ENCODE measurements around the gene GEMIN2. TPM values are rescaled to one million over a fixed set of nuclear protein-coding genes. Genes with fewer than 3 reads are reported as not detected.
A peak's percentile ranks its signal among the peaks of the same experiment; 100 is the strongest.

The GEMIN2 gene
- total RNA-seq, 2 experiments from 2014 or later = 18.3 to 22.4 TPM

GRCh38 chr14:39173198-39173597 lies 59.1 kb downstream of the GEMIN2 start:
- Mint-ChIP-seq H3K4me1 (peaks cover 60% of the 10 kb centered on the region), H3K4me3 (peak overlapping the region; percentile 27), H3K9me3 (no peaks in the 10 kb centered on the region), H3K27me3 (no peaks in the 10 kb centered on the region), H3K27ac (peak overlapping the region; percentile 45), H3K36me3 (ENCODE audit: low read depth) (peaks cover 46% of the 10 kb centered on the region)
- no peak for DNase-seq
- ChIA-PET CTCF (interaction anchor here (1.0 kb wide), 1 partner anchor 58 kb away, joined by 5 read pairs; no protein-coding TSS in a partner anchor), POLR2A (interaction anchor here (0.9 to 3.0 kb wide), 7 partner anchors 12 to 259 kb away, joined by 3 to 57 read pairs (median 5); partner anchors contain the start of genes FBXO33, GEMIN2 and SEC23A)

GRCh38 chr14:39174560-39175444 lies 60.7 kb downstream of the GEMIN2 start, which contains the start of gene PNN:
Gene PNN, plus strand, starts transcription at chr14:39175254. Its CDS starts 26 bp downstream, at chr14:39175280.
- peak within 1 kb of the TSS; percentile 96 for H3K4me3 Mint-ChIP-seq

GRCh38 chr14:39175445-39176262 lies 61.5 kb downstream of the GEMIN2 start:
- Mint-ChIP-seq H3K27ac (peak overlapping the region; percentile 94), H3K27me3 (no peaks in the 10 kb centered on the region), H3K36me3 (ENCODE audit: low read depth) (peaks cover 43% of the 10 kb centered on the region), H3K4me3 (peak overlapping the region; percentile 96), H3K9me3 (no peaks in the 10 kb centered on the region), H3K4me1 (peaks cover 54% of the 10 kb centered on the region)
- DNase-seq = peak; percentile 45
- ChIA-PET POLR2A (interaction anchor here (0.6 to 3.0 kb wide), 22 partner anchors 10 to 256 kb away, joined by 3 to 57 read pairs (median 4); partner anchors contain the start of genes FBXO33, GEMIN2 and SEC23A), CTCF (interaction anchor here (1.0 kb wide), 1 partner anchor 55 kb away, joined by 4 read pairs; no protein-coding TSS in a partner anchor)

More at GRCh38 chr14:39174560-39175444, 60.7 kb downstream of the GEMIN2 start, which contains the start of gene PNN:
- Mint-ChIP-seq H3K27ac (peak within 1 kb of the TSS; percentile 94), H3K27me3 (no peaks in the 10 kb centered on the region), H3K4me1 (peaks cover 57% of the 10 kb centered on the region), H3K9me3 (no peaks in the 10 kb centered on the region), H3K36me3 (ENCODE audit: low read depth) (peaks cover 48% of the 10 kb centered on the region)
- ChIA-PET POLR2A (interaction anchor here (0.6 to 3.0 kb wide), 22 partner anchors 10 to 257 kb away, joined by 3 to 57 read pairs (median 4); partner anchors contain the start of genes FBXO33, GEMIN2 and SEC23A), CTCF (interaction anchor here (1.0 kb wide), 1 partner anchor 56 kb away, joined by 4 read pairs; no protein-coding TSS in a partner anchor)
- DNase-seq = peak; percentile 98

GRCh38 chr14:39176263-39177167 lies 62.4 kb downstream of the GEMIN2 start:
- ChIA-PET CTCF (no interaction called here), POLR2A (interaction anchor here (1.3 to 3.0 kb wide), 6 partner anchors 12 to 255 kb away, joined by 4 to 57 read pairs (median 24); partner anchors contain the start of genes FBXO33 and GEMIN2)
- Mint-ChIP-seq H3K36me3 (ENCODE audit: low read depth) (peaks cover 43% of the 10 kb centered on the region), H3K27me3 (no peaks in the 10 kb centered on the region), H3K4me1 (peaks cover 49% of the 10 kb centered on the region), H3K27ac (peak overlapping the region; percentile 94), H3K9me3 (no peaks in the 10 kb centered on the region), H3K4me3 (peak overlapping the region; percentile 96)
- DNase-seq = no peak

- Mint-ChIP-seq H3K9me3 (no peaks in the 10 kb centered on the region), H3K36me3 (ENCODE audit: low read depth) (peaks cover 43% of the 10 kb centered on the region), H3K4me3 (peak overlapping the region; percentile 52), H3K27ac (peak overlapping the region; percentile 19), H3K4me1 (peaks cover 44% of the 10 kb centered on the region), H3K27me3 (no peaks in the 10 kb centered on the region)
- ChIA-PET CTCF (no interaction called here), POLR2A (interaction anchor here (1.4 to 1.8 kb wide), 2 partner anchors 12 to 254 kb away, joined by 3 to 21 read pairs; no protein-coding TSS in a partner anchor)
- DNase-seq = no peak
These were observed 63.0 kb downstream of the GEMIN2 start for GRCh38 chr14:39177168-39177545.

- Mint-ChIP-seq H3K27ac (peak overlapping the region; percentile 22), H3K9me3 (no peaks in the 10 kb centered on the region), H3K4me3 (no peak overlapping the region), H3K27me3 (no peaks in the 10 kb centered on the region), H3K4me1 (peaks cover 46% of the 10 kb centered on the region), H3K36me3 (ENCODE audit: low read depth) (peaks cover 55% of the 10 kb centered on the region)
- ChIA-PET CTCF (no interaction called here), POLR2A (interaction anchor here (0.6 to 3.1 kb wide), 6 partner anchors 9 to 88 kb away, joined by 3 to 18 read pairs (median 5); partner anchors contain the start of genes GEMIN2 and TRAPPC6B)
- no peak for DNase-seq
These were observed 64.9 kb downstream of the GEMIN2 start for GRCh38 chr14:39179042-39179441.

GRCh38 chr14:39180553-39180952 lies 66.4 kb downstream of the GEMIN2 start:
- H3K9me3 Mint-ChIP-seq = no peaks in the 10 kb centered on the region
- no peak for DNase-seq
- H3K36me3 Mint-ChIP-seq (ENCODE audit: low read depth) = peaks cover 62% of the 10 kb centered on the region
- ChIA-PET POLR2A (interaction anchor here (0.7 to 3.1 kb wide), 8 partner anchors 10 to 252 kb away, joined by 3 to 18 read pairs (median 4); partner anchors contain the start of genes FBXO33, GEMIN2, SEC23A and TRAPPC6B), CTCF (no interaction called here)
- peaks cover 44% of the 10 kb centered on the region for H3K4me1 Mint-ChIP-seq
- no peak overlapping the region for H3K4me3 Mint-ChIP-seq
- H3K27me3 Mint-ChIP-seq = no peaks in the 10 kb centered on the region
- no peak overlapping the region for H3K27ac Mint-ChIP-seq

GRCh38 chr14:39181026-39181692 lies 67.0 kb downstream of the GEMIN2 start:
- CTCF ChIA-PET = no interaction called here
- H3K9me3 Mint-ChIP-seq = no peaks in the 10 kb centered on the region
- H3K27me3 Mint-ChIP-seq = no peaks in the 10 kb centered on the region
- H3K36me3 Mint-ChIP-seq (ENCODE audit: low read depth) = peaks cover 56% of the 10 kb centered on the region
- H3K4me1 Mint-ChIP-seq = peaks cover 39% of the 10 kb centered on the region
- H3K4me3 Mint-ChIP-seq = no peak overlapping the region
- H3K27ac Mint-ChIP-seq = no peak overlapping the region
- POLR2A ChIA-PET = interaction anchor here (0.7 to 3.1 kb wide), 10 partner anchors 10 to 252 kb away, joined by 3 to 18 read pairs (median 4); partner anchors contain the start of genes FBXO33, GEMIN2, SEC23A and TRAPPC6B
- no peak for DNase-seq

GRCh38 chr14:39181693-39182047 lies 67.5 kb downstream of the GEMIN2 start:
- Mint-ChIP-seq H3K9me3 (no peaks in the 10 kb centered on the region), H3K4me1 (peaks cover 38% of the 10 kb centered on the region), H3K36me3 (ENCODE audit: low read depth) (peaks cover 56% of the 10 kb centered on the region), H3K27ac (no peak overlapping the region), H3K4me3 (no peak overlapping the region), H3K27me3 (no peaks in the 10 kb centered on the region)
- ChIA-PET POLR2A (interaction anchor here (0.7 to 3.1 kb wide), 8 partner anchors 10 to 251 kb away, joined by 3 to 18 read pairs (median 4); partner anchors contain the start of genes FBXO33, GEMIN2, SEC23A and TRAPPC6B), CTCF (no interaction called here)
- DNase-seq = no peak

GRCh38 chr14:39182770-39183684 lies 68.9 kb downstream of the GEMIN2 start:
- H3K27ac Mint-ChIP-seq = no peak overlapping the region
- no peaks in the 10 kb centered on the region for H3K27me3 Mint-ChIP-seq
- ChIA-PET POLR2A (interaction anchor here (1.5 to 1.6 kb wide), 2 partner anchors 13 to 46 kb away, joined by 4 to 6 read pairs; partner anchors contain the start of gene TRAPPC6B), CTCF (no interaction called here)
- H3K4me1 Mint-ChIP-seq = peaks cover 32% of the 10 kb centered on the region
- peaks cover 51% of the 10 kb centered on the region for H3K36me3 Mint-ChIP-seq (ENCODE audit: low read depth)
- no peak for DNase-seq
- H3K9me3 Mint-ChIP-seq = no peaks in the 10 kb centered on the region
- H3K4me3 Mint-ChIP-seq = no peak overlapping the region

Data from activated CD4-positive, alpha-beta memory T cell treated with anti-CD3 and anti-CD28 coated beads, Interleukin-2, amount 10 ng/mL, durations not matched to agents 7 days and 5 days (primary cell).